ENCODE results near the gene TRAM2.

TRAM2 gene

GRCh38 chr6:52591832-52592231, 15.0 kb upstream of the TRAM2 start:
- no peak for DNase-seq

DNA sequence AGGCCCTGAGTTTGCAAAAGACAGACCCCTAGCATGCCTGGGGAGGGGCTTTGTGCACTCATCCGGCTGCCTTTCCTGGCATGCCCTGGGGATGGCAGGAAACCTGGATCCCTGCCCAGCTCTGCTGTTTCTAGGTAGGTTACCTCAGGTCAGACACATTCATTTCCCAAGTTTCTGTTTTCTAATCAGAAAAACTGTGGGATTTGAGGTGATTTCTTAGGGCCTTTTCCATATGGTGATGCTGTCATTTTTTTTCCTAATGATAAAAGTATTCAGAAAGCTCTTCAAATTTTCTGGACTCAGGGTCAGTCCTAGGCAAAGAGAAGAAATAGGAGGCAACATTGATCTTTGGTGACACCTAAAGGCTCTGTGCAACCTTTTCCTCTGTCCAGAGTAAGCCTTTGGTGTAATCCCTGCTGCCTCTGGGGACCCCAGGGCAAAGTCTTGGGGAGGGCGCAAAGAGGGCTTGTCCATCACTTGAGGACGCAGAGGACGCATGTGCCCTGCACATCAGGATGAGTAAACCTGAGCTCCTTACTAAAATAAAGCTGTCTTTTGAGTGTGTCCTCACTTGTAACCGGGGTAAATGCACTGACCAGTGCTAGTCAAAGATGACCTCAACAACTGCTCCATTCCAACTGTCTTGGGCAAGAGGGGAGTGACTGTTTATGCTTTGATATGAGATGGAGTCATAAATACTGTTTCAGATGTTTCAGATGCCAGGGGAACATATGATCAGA, 13.5 kb upstream of the TRAM2 start:
- no peak for DNase-seq

DNA sequence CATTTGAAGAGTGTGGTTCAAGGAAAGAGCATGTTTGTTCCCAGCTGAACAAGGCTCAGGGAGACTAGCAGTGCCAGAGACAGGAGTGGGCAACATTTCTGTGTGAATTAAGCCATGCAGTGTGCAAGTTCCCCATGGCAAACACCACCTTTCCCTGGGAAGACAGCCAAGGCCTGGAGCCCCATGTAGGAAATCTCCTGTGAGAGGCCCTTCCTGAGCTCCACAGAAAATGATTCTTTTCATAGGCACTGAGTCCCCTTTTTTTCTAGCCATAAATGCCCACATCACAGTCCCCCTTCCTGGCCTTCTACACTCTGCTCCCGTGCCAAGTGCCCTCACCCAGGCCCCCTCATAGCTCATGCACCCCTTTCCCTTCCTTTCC, 11.8 kb upstream of the TRAM2 start:
- DNase-seq, result no peak

DNA sequence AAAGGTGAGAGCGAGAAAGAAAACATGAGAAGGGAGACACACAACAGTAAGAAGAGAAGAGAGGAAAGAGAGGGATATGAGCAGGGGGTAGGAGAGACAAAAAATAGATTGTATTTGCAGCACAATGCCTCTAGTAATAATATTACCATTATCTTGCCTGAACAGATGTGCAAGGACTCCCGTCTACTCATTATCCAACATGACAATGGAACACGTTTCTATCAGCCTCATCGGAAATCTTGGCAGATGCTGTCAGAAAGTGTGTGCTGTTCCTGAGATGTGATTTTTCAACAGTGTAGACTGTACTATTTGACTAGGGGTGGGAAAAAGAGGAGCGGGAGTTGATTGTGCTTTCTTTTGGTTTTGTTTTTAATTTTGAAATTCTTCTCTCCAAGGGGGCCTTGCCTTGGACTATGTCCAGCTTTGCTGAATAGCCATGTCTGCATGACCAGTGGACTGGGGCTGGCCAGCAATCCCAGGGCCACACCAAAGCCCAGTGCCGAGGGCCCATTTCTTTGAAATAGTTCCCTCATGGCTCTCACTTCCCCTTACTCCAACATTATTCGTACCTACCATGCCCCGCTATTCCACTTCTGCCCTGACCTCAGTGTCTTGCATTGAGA, 11.3 kb upstream of the TRAM2 start:
- no peak for DNase-seq

DNA sequence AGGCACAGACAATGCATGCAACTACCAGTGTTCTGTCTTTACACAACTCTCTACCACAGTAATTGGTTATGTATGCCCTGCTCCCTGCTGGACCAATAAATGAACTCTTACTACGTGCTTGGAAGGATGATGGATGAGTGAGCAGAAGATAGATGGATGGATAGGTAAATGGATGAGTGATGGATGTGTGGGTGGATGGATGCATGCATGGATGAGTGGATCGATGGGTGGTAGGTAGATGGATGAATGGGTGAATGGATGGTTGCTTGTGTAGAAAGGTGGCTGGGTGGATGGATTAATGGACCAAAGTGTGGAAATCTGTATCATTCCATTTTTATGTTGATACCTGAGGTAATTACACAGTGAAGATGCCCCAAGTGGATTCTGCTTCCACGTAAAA, 10.1 kb upstream of the TRAM2 start:
- no peak for DNase-seq

DNA sequence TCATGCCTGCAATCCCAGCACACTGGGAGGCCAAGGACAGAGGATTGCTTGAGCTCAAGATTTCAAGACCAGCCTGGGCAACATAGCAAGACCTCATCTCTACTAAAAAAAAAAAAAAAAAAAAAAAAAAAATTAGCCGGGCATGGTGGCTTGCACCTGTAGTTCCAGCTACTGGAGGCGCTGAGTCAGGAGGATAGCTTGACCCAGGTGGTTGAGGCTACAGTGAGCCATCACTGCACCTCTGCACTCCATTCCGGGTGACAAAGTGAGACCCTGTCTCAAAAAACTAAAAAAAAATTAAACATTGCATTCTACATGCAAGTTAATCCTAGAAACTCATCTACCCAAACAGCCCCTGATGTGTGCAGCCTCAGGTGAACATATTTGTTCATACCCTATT, 7.3 kb upstream of the TRAM2 start:
- DNase-seq, result no peak

DNA sequence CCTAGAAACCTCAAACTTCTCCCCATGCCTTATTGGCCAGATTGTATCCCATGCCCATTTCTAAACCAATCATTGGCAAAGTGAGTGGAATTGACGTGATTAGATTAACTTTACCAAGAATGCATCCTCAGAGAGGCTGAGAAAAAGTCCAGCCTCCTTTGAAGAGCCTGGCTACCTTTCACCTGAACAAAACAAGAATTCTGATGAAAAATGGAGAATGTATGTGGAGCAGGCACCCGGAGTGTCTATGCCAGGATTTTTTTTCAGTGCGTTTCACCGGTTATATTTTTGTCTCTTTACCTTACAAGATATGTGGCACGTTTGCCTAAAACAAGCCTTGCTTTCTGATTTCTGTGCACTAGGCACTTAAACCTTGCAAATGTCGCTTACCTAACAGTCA, 6.1 kb upstream of the TRAM2 start:
- no peak for DNase-seq

- no peak for DNase-seq
These were observed 5.6 kb upstream of the TRAM2 start for GRCh38 chr6:52582446-52582845.

GRCh38 chr6:52580905-52581304, 4.0 kb upstream of the TRAM2 start:
- DNase-seq, result no peak

DNA sequence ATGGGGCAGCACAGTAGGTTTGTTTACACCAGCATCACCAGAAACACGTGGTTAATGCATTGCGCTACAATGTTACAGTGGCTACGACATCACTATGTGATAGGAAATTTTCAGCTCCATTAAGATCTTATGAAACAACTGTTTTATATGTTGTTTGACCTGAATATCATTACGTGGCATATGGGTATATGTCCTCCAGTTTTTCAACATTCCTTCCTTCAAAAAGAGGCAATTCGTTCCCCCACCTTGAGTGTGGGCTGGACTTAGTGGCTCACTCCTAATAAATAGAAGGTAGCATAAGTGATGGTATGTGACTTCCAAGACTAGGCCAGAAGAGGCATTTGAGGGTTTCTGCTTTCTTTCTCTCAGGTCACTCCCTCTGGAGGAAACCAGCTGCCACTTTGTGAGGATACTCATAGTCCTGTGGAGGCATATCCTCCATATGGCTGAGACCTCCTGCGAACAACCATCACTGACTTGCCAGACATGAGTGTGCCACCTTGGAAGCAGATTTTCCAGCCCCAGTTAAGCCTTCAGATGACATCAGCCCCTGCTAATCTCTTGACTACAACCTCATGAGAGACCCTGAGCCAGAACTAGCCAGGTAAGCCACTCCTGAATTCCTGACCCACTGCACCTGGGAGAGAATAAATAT, 2.3 kb upstream of the TRAM2 start:
- peak in 1 of 2 experiments; percentile 14 for DNase-seq

- DNase-seq, result no peak
These were observed 1.1 kb upstream of the TRAM2 start for GRCh38 chr6:52577778-52578463.

DNA sequence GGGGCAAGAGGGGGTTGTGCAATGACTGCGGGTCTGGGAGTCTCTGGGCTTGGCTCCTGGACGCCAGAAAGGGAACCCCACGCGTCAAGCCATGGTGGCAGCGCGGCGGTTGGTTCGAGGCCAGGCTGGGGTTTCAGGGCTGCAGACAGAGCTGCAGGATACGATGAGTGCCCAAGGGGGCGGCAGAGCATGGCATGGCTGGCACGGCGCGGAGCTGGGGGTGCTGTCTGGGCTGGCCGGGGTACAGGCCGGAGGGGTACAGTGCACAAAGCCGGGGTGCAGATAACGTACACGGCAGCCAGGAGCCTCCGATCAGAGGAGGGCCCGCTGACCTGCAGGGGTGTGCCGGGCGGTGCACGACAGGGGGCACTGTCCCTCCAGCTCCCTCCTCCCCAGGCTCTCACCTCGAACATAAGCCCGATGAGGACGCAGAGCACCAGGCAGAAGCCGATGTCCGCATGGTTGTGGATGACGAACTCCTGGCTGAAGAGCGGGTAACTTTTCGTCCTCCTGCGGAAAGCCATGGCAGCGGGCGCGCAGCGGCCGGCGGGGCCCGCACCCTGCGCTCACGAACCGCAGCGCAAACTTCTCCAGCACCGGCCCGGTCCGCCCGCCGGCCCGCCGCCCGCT, 353 bp downstream of the TRAM2 start:
- peak; percentile 54 to 78 for DNase-seq

DNA sequence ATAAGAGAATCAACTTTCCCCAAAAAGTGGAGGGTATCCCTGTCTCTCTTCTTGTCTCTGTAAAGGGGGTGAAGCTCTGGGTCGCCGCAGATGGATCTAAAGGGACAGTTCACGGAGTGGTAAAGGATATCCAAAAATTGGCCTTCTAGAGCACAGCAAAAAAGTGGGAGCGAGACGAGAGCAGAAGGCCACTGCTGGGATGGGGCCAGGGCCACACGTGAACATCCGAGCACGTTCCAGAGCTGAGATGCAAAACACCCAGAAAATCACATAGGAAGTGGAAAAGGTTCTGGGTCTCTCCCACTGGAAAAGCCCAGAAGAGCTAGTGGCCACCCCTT, 837 bp downstream of the TRAM2 start:
- no peak for DNase-seq

GRCh38 chr6:52575502-52575892, 1.4 kb downstream of the TRAM2 start:
- DNase-seq, result no peak

GRCh38 chr6:52574709-52575501, 2.0 kb downstream of the TRAM2 start:
- DNase-seq, result no peak

- DNase-seq, result no peak
These were observed 3.6 kb downstream of the TRAM2 start for GRCh38 chr6:52573295-52573694.

- DNase-seq, result no peak
These were observed 4.3 kb downstream of the TRAM2 start for GRCh38 chr6:52572536-52572935.

- peak; percentile 51 to 76 for DNase-seq
These were observed 5.6 kb downstream of the TRAM2 start for GRCh38 chr6:52571099-52571755.

GRCh38 chr6:52570291-52570700, 6.6 kb downstream of the TRAM2 start:
- DNase-seq, result no peak

DNA sequence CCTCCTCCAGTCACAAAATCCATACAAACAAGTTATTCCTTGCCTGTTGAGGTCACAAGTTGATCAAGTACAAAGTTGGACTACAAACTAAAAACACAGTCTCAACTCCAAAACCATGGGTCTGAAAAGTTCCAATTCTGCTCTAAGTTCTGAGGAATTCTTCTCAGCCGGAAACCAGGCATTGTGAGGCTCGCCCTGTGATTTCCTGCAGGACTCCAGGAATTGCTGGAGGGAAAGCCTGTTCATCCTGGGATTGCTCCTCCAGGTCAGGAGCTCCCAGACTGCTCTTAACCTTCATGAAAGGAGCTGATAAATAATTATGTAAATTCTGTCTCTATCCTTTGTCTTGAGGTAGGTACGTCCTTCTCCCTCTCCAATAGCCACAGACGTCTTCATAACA, 8.5 kb downstream of the TRAM2 start:
- DNase-seq, result no peak

DNA sequence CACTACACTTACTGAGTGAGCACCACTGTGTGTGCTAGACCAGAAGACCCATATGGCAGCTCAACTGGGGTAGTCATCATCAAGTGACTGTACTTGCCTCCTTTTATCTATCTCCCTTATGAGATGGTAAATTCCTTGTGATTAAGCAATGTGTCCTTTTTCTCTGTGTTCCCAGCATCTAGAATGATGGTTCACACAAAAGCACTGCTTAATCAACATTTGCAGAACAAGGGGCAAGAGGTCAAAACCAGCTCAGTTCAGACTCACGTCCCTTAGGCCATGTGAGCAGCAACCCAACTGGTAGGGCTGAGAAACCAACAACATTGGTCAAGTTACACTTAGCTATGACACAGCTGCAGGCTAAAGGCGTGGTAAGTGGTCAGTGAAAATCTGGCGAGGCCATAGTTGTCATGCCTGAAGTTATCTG, 10.0 kb downstream of the TRAM2 start:
- DNase-seq, result no peak

DNA sequence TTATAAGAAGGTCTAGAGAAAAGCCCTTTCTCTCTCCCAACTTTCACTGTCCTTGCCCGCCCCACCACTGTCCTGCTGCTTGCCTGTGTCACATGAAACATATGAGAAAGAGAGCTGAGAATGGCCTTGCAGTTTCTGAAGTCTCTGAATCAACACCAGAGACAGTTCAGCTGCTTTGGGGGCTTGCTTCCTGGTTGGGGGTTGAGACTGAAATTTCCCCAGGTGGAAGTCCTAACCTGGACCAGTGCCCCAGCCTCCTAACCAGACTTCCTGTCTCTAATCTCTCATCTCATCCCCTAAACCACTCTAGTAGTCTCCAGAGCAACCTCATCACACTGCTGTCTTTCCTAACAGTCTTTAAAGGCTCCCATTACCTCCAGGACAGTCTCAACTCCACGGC, 10.7 kb downstream of the TRAM2 start:
- DNase-seq, result no peak

Data from NCI-H524 (cell line).